Heart right ventricle (tissue), 16 donors: ENCODE data around the gene TRMT11. TPM values are rescaled to one million over a fixed set of nuclear protein-coding genes. Genes with fewer than 3 reads are reported as not detected.

Experiments used
- ATAC-seq, 8 donors: fragments of 200-7000 bp; cut with Tn5 transposase; one replicate each; pipeline ENCODE4 v1.9.1; 2020; ENCODE audit warnings: mild to moderate bottlenecking in 8 of 8, moderate library complexity in 8 of 8, moderate number of reproducible peaks in 1 of 8
- DNase-seq, 2 donors: peaks; one replicate each; pipeline ENCODE4 v3.0.0-alpha.2; 2020
- H3K27ac ChIP-seq, 10 donors: fragments of 200-600 bp; sonication (generic) in 2 of 10; one replicate each; pipeline versions ENCODE4 v1.5.0 to v1.8.0; 2020 to 2022; ENCODE audit warnings: mild to moderate bottlenecking in 3 of 10
- H3K27me3 ChIP-seq, 7 donors: fragments of 200-600 bp; one replicate each; pipeline ENCODE4 v1.8.0; 2021 to 2022; ENCODE audit warnings: mild to moderate bottlenecking in 2 of 7
- H3K36me3 ChIP-seq, 9 donors: fragments of 200-600 bp; sonication (generic) in 1 of 9; one replicate each; pipeline versions ENCODE4 v1.5.0 to v1.8.0; 2020 to 2022; ENCODE audit warnings: mild to moderate bottlenecking in 2 of 9
- H3K4me1 ChIP-seq, 9 donors: fragments of 200-600 bp; sonication (generic) in 1 of 9; one replicate each; pipeline versions ENCODE4 v1.5.0 to v1.8.0; 2020 to 2022; ENCODE audit warnings: mild to moderate bottlenecking in 4 of 9
- H3K4me3 ChIP-seq, 10 donors: fragments of 200-600 bp; sonication (generic) in 2 of 10; one replicate each; pipeline versions ENCODE4 v1.5.0 to v1.8.0; 2020 to 2022; ENCODE audit warnings: mild to moderate bottlenecking in 7 of 10, moderate library complexity in 2 of 10
- H3K9me3 ChIP-seq, 11 donors: fragments of 200-600 bp in 10 of 11; sonication (generic) in 2 of 11; one replicate each; pipeline versions ENCODE4 v1.5.0 to v1.8.0; 2013 to 2022; ENCODE audit warnings: mild to moderate bottlenecking in 2 of 11, control low read depth in 1 of 11, moderate library complexity in 1 of 11
- CTCF ChIP-seq, 9 donors: fragments of 200-600 bp; sonication (generic) in 2 of 9; IDR thresholded peaks; one replicate each; pipeline versions ENCODE4 v1.5.0 to v1.8.0; 2021 to 2022; ENCODE audit warnings: antibody characterized with exemption in 9 of 9, mild to moderate bottlenecking in 5 of 9, moderate library complexity in 1 of 9
- WGBS, 2 donors: extraction: QIAGEN DNeasy Blood & Tissue Kit; methylation state at CpG; one replicate each; pipeline ENCODE4 v1.1.7; 2013; ENCODE audit warnings: inconsistent platforms in 1 of 2; 5-methylcytosine and 5-hydroxymethylcytosine counted together
- intact Hi-C, 10 donors: fragments of 100-400 bp; cut with DNase I; formaldehyde crosslinking; loops; one replicate each; pipeline versions ENCODE4 v1.11.1 to v1.14.2; 2022
- polyA plus RNA-seq, 2 donors: library from polyadenylated mRNA; stranded (reverse); fragments of 200-250 nt; gene quantifications; one replicate each; pipeline ENCODE4 v1.2.3, GENCODE V29; 2013
- total RNA-seq, 10 donors: library from RNA; stranded (reverse); fragmentation: NEBNext Ultra II Directional in 3 of 10; extraction: Animal tissue kit (Norgen Biotek cat#: 25700) in 3 of 10; gene quantifications; one replicate each; pipeline versions ENCODE4 v1.2.1 to v1.2.4, GENCODE V29; 2021 to 2023
- donor health status: Arrhythmogenic right ventricular cardiomyopathy.
- donor health status: ischemic (EF 13 %, LVEDD 7.1; RV severe dilation, severe dysfunction).
- donor health status: healthy with polysubstance abuse.
- donor health status: DM: no; HTN: yes; CAD: no.
- donor health status: DM: no; HTN: no; CAD: no.
- donor health status: ischemic (EF 25% LVEDD 6.9; RV normal size, moderate dysfunction).
- donor health status: ischemic (EF 25% LVEDD 5.7; RV mildly dilated, moderate dysfunction).
- donor health status: healthy.
- donor health status: DM: yes; HTN: yes; CAD: no.
- donor health status: Ischemic cardiomyopathy.
- donor health status: ischemic (EF 35%, LVEDD 5.7; RV mildly dilated, moderate dysfunction).
- donor health status: nonischemic (EF 11% LVEDD 7.7; RV severe dilation, severe dysfunction).
- donor health status: DM: yes; HTN: yes; CAD: no.
- donor health status: PGD.
- donor health status: ischemic (EF 29% LVEDD 5.4; RV normal size, mild dysfunction).
- donor health status: nonischemic (EF 23%, LVEDD 6.1; RV moderate dilation, normal function).

Gene TRMT11
- total and polyA plus RNA-seq, 12 donors = 7.2 to 15.8 (median 11.0) TPM

DNA sequence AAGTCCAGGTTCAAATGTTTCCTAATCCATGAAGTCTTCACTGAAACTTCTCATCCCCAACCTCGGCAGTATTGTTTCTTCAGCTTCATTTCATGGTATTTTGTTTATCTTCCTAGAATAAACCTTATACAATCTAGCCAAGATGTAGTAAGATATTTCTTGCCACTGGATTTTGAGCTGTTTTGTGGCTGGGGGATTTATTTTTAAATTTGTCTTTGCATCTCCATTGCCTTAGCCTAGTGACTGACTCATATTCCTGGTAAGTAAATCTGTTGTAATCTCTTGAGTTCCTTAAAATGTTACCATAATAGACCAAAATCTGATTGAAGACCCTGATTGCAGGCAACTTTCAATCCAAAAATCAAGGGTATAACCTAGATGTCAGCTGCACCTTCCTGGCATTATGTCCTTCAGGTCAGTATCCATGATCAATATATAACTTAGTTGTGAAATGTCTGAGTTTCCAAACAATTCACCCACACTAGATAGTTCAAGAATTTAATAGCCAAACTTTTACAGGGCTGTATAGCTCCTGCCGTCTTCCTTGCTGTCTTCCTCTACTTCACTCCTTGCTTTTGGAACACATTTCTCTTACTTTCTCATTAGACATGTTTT lies 4.7 kb upstream of the TRMT11 start:
- Histone ChIP-seq H3K27ac (no peak overlapping the region), H3K27me3 (no peaks in the 10 kb centered on the region), H3K36me3 (peaks cover 0 to 39% (median 4%) of the 10 kb centered on the region in 9 donors), H3K9me3 (no peaks in the 10 kb centered on the region), H3K4me1 (peaks cover 0 to 8% (median 7%) of the 10 kb centered on the region in 9 donors), H3K4me3 (no peak overlapping the region)
- no peak for DNase-seq
- 92 to 93% methylated on average over 2 of the region's 2 CpGs for WGBS, 2 donors
- no peak for TF ChIP-seq CTCF (IDR thresholded peaks at IDR 0.05)
- no peak for ATAC-seq
- intact Hi-C loops = no loop called here

DNA sequence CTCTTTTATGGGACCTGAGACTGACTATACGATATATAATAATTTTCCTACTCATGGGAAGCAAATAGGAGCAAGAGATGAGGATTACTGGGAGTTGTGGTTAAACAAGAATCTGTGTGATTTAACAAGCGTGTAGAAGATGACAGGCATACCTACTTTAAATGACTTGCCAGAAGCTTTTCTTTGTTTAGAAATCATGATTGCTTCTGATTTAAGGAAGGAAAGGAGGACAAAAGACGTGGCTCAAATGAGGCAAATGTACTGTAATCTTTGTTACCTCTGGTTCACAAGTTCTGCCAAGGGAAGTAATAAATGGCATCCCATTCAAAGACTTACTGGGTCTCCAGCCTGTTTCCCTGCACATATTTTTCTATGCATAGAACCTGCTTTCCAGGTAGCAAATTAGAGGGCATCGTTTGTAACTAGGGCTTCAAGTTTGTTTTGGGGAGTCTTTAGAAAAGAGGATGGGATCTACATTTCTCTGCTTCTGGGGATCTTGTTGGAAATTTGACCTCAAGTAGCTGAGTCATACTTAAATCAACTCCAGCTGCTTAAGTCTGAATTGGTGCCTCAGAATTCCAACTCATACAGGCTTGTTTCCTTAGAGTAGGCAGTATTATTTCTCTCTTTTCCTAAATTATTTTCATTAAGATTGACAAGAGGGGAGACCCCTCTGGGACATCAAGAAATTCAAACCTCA lies 2.9 kb upstream of the TRMT11 start:
- WGBS, 2 donors = 62 to 80% methylated on average over 4 of the region's 4 CpGs
- DNase-seq = no peak
- intact Hi-C loops = no loop called here

GRCh38 chr6:125984311-125984710 lies 2.0 kb upstream of the TRMT11 start:
- Histone ChIP-seq H3K4me1 (peaks cover 0 to 19% (median 13%) of the 10 kb centered on the region in 9 donors), H3K27me3 (no peaks in the 10 kb centered on the region), H3K4me3 (no peak overlapping the region), H3K9me3 (no peaks in the 10 kb centered on the region), H3K36me3 (peaks cover 0 to 16% (median 0%) of the 10 kb centered on the region in 9 donors), H3K27ac (no peak overlapping the region)
- DNase-seq (no peak), ATAC-seq (no peak)
- TF ChIP-seq CTCF (IDR thresholded peaks at IDR 0.05) = no peak
- 75 to 76% methylated on average over 2 of the region's 2 CpGs for WGBS, 2 donors
- intact Hi-C loops = no loop called here

More for the DNA sequence above, 2.9 kb upstream of the TRMT11 start:
- no peak overlapping the region for H3K4me3 ChIP-seq
- H3K36me3 ChIP-seq = peaks cover 0 to 25% (median 0%) of the 10 kb centered on the region in 9 donors
- H3K27ac ChIP-seq = no peak overlapping the region
- H3K27me3 ChIP-seq = no peaks in the 10 kb centered on the region
- TF ChIP-seq CTCF (IDR thresholded peaks at IDR 0.05) = no peak
- ATAC-seq = no peak
- H3K4me1 ChIP-seq = peaks cover 0 to 19% (median 13%) of the 10 kb centered on the region in 9 donors
- H3K9me3 ChIP-seq = no peaks in the 10 kb centered on the region

GRCh38 chr6:125985522-125985921 lies 818 bp upstream of the TRMT11 start:
- Histone ChIP-seq H3K4me1 (peaks cover 0 to 19% (median 13%) of the 10 kb centered on the region in 9 donors), H3K4me3 (peak overlapping the region in 8 of 10 donors; percentile 60 to 93 (median 77)), H3K36me3 (peaks cover 0 to 11% (median 0%) of the 10 kb centered on the region in 9 donors), H3K27ac (peak overlapping the region in 7 of 10 donors; percentile 71 to 83 (median 78)), H3K27me3 (no peaks in the 10 kb centered on the region), H3K9me3 (no peaks in the 10 kb centered on the region)
- WGBS, 2 donors = 87 to 92% methylated on average over 4 of the region's 4 CpGs
- ATAC-seq (no peak), DNase-seq (no peak)
- TF ChIP-seq CTCF (IDR thresholded peaks at IDR 0.05) = no peak
- intact Hi-C loops = no loop called here
